SU-DHL-6 (cell line): ENCODE measurements around the gene TMEM164.

ENCODE experiments used
- H2AFZ ChIP-seq: fragments of 200-600 bp; sonication (generic); 2 replicates; pipeline ENCODE4 v1.6.1; 2014; ENCODE audit warnings: low read depth, mild to moderate bottlenecking, moderate library complexity, mixed read lengths, antibody characterized with exemption, low read length; ENCODE audit not compliant: severe bottlenecking
- H3F3A ChIP-seq: fragments of 200-600 bp; shearing (Covaris generic); 2 replicates; pipeline ENCODE4 v1.6.0; 2016; ENCODE audit warnings: antibody characterized with exemption, mild to moderate bottlenecking; ENCODE audit not compliant: insufficient read depth
- H3K27ac ChIP-seq: fragments of 200-600 bp; sonication (generic); 2 replicates; pipeline ENCODE4 v1.5.1; 2016; ENCODE audit warnings: low read depth, mild to moderate bottlenecking, low read length, moderate library complexity, mixed read lengths
- H3K27me3 ChIP-seq: fragments of 200-600 bp; sonication (generic), shearing (Covaris generic); 2 replicates; pipeline ENCODE4 v1.6.0; 2014; ENCODE audit warnings: mild to moderate bottlenecking, low read length
- H3K36me3 ChIP-seq: fragments of 200-600 bp; sonication (generic); 2 replicates; pipeline ENCODE4 v1.6.1; 2014; ENCODE audit warnings: mild to moderate bottlenecking, low read length, mixed read lengths
- H3K4me2 ChIP-seq: fragments of 300-600, 200-600 bp; shearing (Covaris generic), sonication (generic); 2 replicates; pipeline ENCODE4 v1.6.0; 2014; ENCODE audit warnings: low read length, low read depth, mild to moderate bottlenecking; ENCODE audit not compliant: poor library complexity, severe bottlenecking
- H3K4me3 ChIP-seq: fragments of 200-600 bp; sonication (generic); 2 replicates; pipeline ENCODE4 v1.5.1; 2014; ENCODE audit warnings: antibody characterized with exemption, low read length, mild to moderate bottlenecking, mixed read lengths; ENCODE audit not compliant: insufficient read depth, poor library complexity, severe bottlenecking
- H3K79me2 ChIP-seq: fragments of 200-600 bp; sonication (generic); 2 replicates; pipeline ENCODE4 v1.6.1; 2014; ENCODE audit warnings: mild to moderate bottlenecking, low read length, moderate library complexity; ENCODE audit not compliant: insufficient read depth
- H3K9ac ChIP-seq: fragments of 200-600 bp; sonication (generic); 2 replicates; pipeline ENCODE4 v1.7.0; 2014; ENCODE audit warnings: mild to moderate bottlenecking, low read length
- H3K9me2 ChIP-seq: fragments of 200-600 bp; sonication (generic); replicated peaks from 2 replicates; pipeline ENCODE4 v1.6.1; 2014; ENCODE audit warnings: low read length; ENCODE audit not compliant: insufficient read depth
- H3K9me3 ChIP-seq: fragments of 200-600 bp; sonication (generic); 2 replicates; pipeline ENCODE4 v1.6.1; 2014; ENCODE audit warnings: low read length, mixed read lengths; ENCODE audit not compliant: insufficient read depth
- H4K20me1 ChIP-seq: fragments of 200-600 bp; sonication (generic); 2 replicates; pipeline ENCODE4 v1.6.1; 2014; ENCODE audit warnings: low read depth, mild to moderate bottlenecking, antibody characterized with exemption, low read length, moderate library complexity, mixed read lengths
- EZH2phosphoT487 ChIP-seq: fragments of 200-600 bp; sonication (generic), shearing (Covaris generic); conservative IDR thresholded peaks from 2 replicates; pipeline ENCODE4 v1.6.1; 2018; ENCODE audit warnings: mild to moderate bottlenecking, antibody characterized with exemption, low read length, moderate library complexity, mixed read lengths
- TF ChIP-seq, protein P1 (sequence below): fragments of 200-600 bp; sonication (generic); IDR thresholded peaks from one replicate; pipeline ENCODE4 v1.5.1; 2017; ENCODE audit warnings: antibody characterized with exemption, mild to moderate bottlenecking, low read length, moderate library complexity; ENCODE audit not compliant: insufficient read depth, poor library complexity, severe bottlenecking

The TMEM164 gene

GRCh38 chrX:110222497-110223257, 219.8 kb downstream of the TMEM164 start:
- H3K9me2 ChIP-seq, result no peaks in the 10 kb centered on the region
- TF ChIP-seq EZH2phosphoT487, result no peak
- TF ChIP-seq, protein P1, sequence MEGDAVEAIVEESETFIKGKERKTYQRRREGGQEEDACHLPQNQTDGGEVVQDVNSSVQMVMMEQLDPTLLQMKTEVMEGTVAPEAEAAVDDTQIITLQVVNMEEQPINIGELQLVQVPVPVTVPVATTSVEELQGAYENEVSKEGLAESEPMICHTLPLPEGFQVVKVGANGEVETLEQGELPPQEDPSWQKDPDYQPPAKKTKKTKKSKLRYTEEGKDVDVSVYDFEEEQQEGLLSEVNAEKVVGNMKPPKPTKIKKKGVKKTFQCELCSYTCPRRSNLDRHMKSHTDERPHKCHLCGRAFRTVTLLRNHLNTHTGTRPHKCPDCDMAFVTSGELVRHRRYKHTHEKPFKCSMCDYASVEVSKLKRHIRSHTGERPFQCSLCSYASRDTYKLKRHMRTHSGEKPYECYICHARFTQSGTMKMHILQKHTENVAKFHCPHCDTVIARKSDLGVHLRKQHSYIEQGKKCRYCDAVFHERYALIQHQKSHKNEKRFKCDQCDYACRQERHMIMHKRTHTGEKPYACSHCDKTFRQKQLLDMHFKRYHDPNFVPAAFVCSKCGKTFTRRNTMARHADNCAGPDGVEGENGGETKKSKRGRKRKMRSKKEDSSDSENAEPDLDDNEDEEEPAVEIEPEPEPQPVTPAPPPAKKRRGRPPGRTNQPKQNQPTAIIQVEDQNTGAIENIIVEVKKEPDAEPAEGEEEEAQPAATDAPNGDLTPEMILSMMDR, result no peak
- no peaks in the 10 kb centered on the region for H3K36me3 ChIP-seq
- no peak overlapping the region for H3K4me3 ChIP-seq
- H3K79me2 ChIP-seq, result no peaks in the 10 kb centered on the region
- no peak overlapping the region for H3K4me2 ChIP-seq
- H4K20me1 ChIP-seq, result no peaks in the 10 kb centered on the region
- no peak overlapping the region for H2AFZ ChIP-seq
- H3K27me3 ChIP-seq, result no peaks in the 10 kb centered on the region
- no peaks in the 10 kb centered on the region for H3F3A ChIP-seq
- H3K9me3 ChIP-seq, result no peaks in the 10 kb centered on the region
- no peak overlapping the region for H3K9ac ChIP-seq
- H3K27ac ChIP-seq, result no peak overlapping the region

DNA sequence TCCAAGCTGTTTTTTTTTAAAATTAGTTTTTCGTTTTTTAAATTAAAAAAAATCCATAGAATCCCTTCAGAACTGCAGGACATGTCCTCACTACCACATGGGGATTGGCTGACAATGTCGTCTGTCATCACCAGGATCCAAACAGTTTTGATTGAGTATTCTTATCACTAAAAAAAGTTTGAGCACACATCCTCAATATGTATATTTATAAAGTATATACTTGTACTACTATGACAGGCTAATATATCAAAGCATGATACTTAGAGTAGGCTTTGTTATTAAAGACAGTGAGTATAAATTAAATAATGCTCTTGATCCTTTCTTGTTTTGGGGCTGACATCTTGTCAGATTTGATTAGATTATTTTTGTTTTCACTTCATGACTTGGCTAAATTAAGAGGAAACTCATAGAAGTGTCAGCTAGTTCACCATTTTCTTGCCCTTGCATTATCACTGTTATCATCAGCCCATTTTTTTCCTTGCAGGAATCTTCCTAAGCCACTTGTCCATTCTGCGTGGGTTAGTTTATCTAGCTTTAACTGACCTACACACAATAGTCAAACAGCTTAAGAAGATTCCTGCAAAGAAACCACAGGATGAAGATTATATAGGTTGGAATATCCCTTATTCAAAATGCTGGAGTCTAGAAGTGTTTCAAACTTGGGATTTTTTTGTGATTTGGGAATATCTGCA, 222.2 kb downstream of the TMEM164 start:
- TF ChIP-seq EZH2phosphoT487, result no peak
- TF ChIP-seq, protein P1, result no peak
- Histone ChIP-seq H3K79me2 (no peaks in the 10 kb centered on the region), H2AFZ (no peak overlapping the region), H3K4me3 (no peak overlapping the region), H3F3A (no peaks in the 10 kb centered on the region), H3K27ac (no peak overlapping the region), H3K9ac (no peak overlapping the region), H4K20me1 (no peaks in the 10 kb centered on the region), H3K4me2 (no peak overlapping the region), H3K36me3 (no peaks in the 10 kb centered on the region), H3K9me2 (no peaks in the 10 kb centered on the region), H3K9me3 (no peaks in the 10 kb centered on the region), H3K27me3 (no peaks in the 10 kb centered on the region)

DNA sequence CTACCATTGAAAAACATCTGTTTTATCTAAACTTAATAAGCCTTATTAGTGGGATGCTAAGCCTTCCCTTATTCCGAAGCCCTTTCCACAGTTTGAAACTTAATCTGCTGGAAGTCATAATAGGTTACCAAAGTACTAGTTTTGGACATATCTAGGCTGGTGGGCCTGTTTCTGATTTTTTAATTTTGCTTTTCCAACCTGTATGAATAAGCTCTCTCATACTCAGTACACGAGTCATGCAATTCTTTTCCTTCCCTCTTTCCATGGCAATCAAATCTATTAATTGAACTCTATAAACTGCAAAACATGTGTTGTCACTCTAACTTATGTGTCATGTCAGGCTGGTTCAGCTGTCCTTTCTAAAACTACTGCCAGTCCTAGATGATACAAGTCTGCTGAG, 224.0 kb downstream of the TMEM164 start:
- no peaks in the 10 kb centered on the region for H3K9me2 ChIP-seq
- H3K4me2 ChIP-seq, result no peak overlapping the region
- no peak for TF ChIP-seq EZH2phosphoT487
- TF ChIP-seq, protein P1, result no peak
- no peaks in the 10 kb centered on the region for H3K36me3 ChIP-seq
- no peak overlapping the region for H3K9ac ChIP-seq
- H2AFZ ChIP-seq, result no peak overlapping the region
- no peaks in the 10 kb centered on the region for H3F3A ChIP-seq
- no peaks in the 10 kb centered on the region for H4K20me1 ChIP-seq
- H3K27me3 ChIP-seq, result no peaks in the 10 kb centered on the region
- no peak overlapping the region for H3K27ac ChIP-seq
- H3K79me2 ChIP-seq, result no peaks in the 10 kb centered on the region
- no peak overlapping the region for H3K4me3 ChIP-seq
- no peaks in the 10 kb centered on the region for H3K9me3 ChIP-seq
